HepG2 (cell line): ENCODE data around the gene RIMBP2.

Experiments used
- CTCF ChIP-seq: sonication (generic); formaldehyde crosslinking; IDR thresholded peaks from 2 replicates; pipeline ENCODE4 v1.5.0; 2020; ENCODE audit warnings: mild to moderate bottlenecking, missing genetic modification reagents, moderate library complexity
- NR0B2 ChIP-seq: sonication (generic); formaldehyde crosslinking; IDR thresholded peaks from 2 replicates; pipeline ENCODE4 v1.4.0; 2020; ENCODE audit warnings: mild to moderate bottlenecking, missing genetic modification reagents
- NR2F6 ChIP-seq, 2 experiments: IDR thresholded peaks; 2 replicates each; pipeline ENCODE4 v1.6.1; 2016; ENCODE audit warnings: antibody characterized with exemption in 1 of 2, mild to moderate bottlenecking in 1 of 2
- SP1 ChIP-seq, 2 experiments: fragments of 450-650 bp in 1 of 2; sonication (generic) in 1 of 2; formaldehyde crosslinking in 1 of 2; IDR thresholded peaks; 2 replicates each; pipeline versions ENCODE4 v1.4.0 to v1.6.1; 2016 to 2020; ENCODE audit warnings: missing genetic modification reagents in 1 of 2
- TGIF2 ChIP-seq: IDR thresholded peaks from 2 replicates; pipeline ENCODE4 v1.6.1; 2016; ENCODE audit warnings: control low read depth, missing compliant biosample characterization
- ZIK1 ChIP-seq: sonication (generic); formaldehyde crosslinking; IDR thresholded peaks from 2 replicates; pipeline ENCODE4 v1.5.0; 2020; ENCODE audit warnings: mild to moderate bottlenecking, low read depth, missing genetic modification reagents, borderline replicate concordance
- ZNF639 ChIP-seq: conservative IDR thresholded peaks from 2 replicates; pipeline ENCODE4 v1.6.1; 2018; ENCODE audit warnings: missing genetic modification reagents

- TF ChIP-seq ZIK1 (CRISPR knock-in tag) = no peak
- no peak for TF ChIP-seq CTCF (CRISPR knock-in tag)
- no peak for TF ChIP-seq SP1 (IDR thresholded peaks at IDR 0.05)
- no peak for TF ChIP-seq SP1 (CRISPR knock-in tag; IDR thresholded peaks at IDR 0.05)
- TF ChIP-seq ZNF639 (CRISPR knock-in tag) = no peak
- no peak for TF ChIP-seq TGIF2 (CRISPR knock-in tag)
- no peak for TF ChIP-seq NR0B2 (CRISPR knock-in tag)
- no peak for TF ChIP-seq NR2F6 (IDR thresholded peaks at IDR 0.05)
- no peak for TF ChIP-seq NR2F6 (CRISPR knock-in tag; IDR thresholded peaks at IDR 0.05)
Measured at GRCh38 chr12:130483616-130484180, 232.4 kb downstream of the RIMBP2 start.
